HepG2 (cell line): ENCODE results near the gene BBS12. TPM values are rescaled to one million over a fixed set of nuclear protein-coding genes. Genes with fewer than 3 reads are reported as not detected.
A peak's percentile ranks its signal among the peaks of the same experiment; 100 is the strongest.

ENCODE experiments used
- GMEB1 ChIP-seq: sonication (generic); formaldehyde crosslinking; IDR thresholded peaks from 2 replicates; pipeline ENCODE4 v1.5.1; 2020; ENCODE audit warnings: missing genetic modification reagents, mild to moderate bottlenecking, borderline replicate concordance
- ZBTB46 ChIP-seq: sonication (generic); formaldehyde crosslinking; IDR thresholded peaks from 2 replicates; pipeline ENCODE4 v1.4.0; 2020; ENCODE audit warnings: mild to moderate bottlenecking, missing genetic modification reagents, borderline replicate concordance
- ZNF672 ChIP-seq: sonication (generic); formaldehyde crosslinking; IDR thresholded peaks from 2 replicates; pipeline ENCODE4 v1.8.1; 2022; ENCODE audit warnings: missing genetic modification reagents
- ZNF678 ChIP-seq: sonication (generic); formaldehyde crosslinking; IDR thresholded peaks from 2 replicates; pipeline ENCODE4 v1.4.0; 2020; ENCODE audit warnings: mild to moderate bottlenecking, missing genetic modification reagents
- ZNF724P ChIP-seq: sonication (generic); formaldehyde crosslinking; IDR thresholded peaks from 2 replicates; pipeline ENCODE4 v1.8.0; 2022; ENCODE audit warnings: missing genetic modification reagents, borderline replicate concordance
- ZNF75D ChIP-seq: sonication (generic); formaldehyde crosslinking; IDR thresholded peaks from 2 replicates; pipeline ENCODE4 v1.8.1; 2023; ENCODE audit warnings: missing genetic modification reagents, mild to moderate bottlenecking, borderline replicate concordance
- polyA plus RNA-seq, 8 experiments: library from polyadenylated mRNA; depleted of rRNA in 3 of 8; stranded (reverse) in 7 of 8; unstranded in 1 of 8; fragments of >200 nt; fragmentation: Illumina TruSeq in 4 of 8; extraction: Trizol in 4 of 8; gene quantifications; 2 replicates each; pipeline versions ENCODE4 v1.2.1 to v1.2.3, GENCODE V29; 2011 to 2016; ENCODE audit warnings: low read depth in 4 of 8, missing spikeins in 1 of 8, mixed read lengths in 1 of 8; ENCODE audit not compliant: insufficient read depth in 1 of 8
- total RNA-seq, 5 experiments: library from RNA; depleted of rRNA; stranded (reverse); fragments of >200 nt; fragmentation: Illumina TruSeq; extraction: Trizol; gene quantifications; 2 replicates each; pipeline ENCODE4 v1.2.3, GENCODE V29; 2016; ENCODE audit warnings: low read depth in 1 of 5
- TF ChIP-seq, protein P1 (sequence below), 2 experiments: sonication (generic) in 1 of 2; formaldehyde crosslinking in 1 of 2; IDR thresholded peaks; 2 replicates each; pipeline versions ENCODE4 v1.6.1 to v1.9.0; 2014 to 2022; ENCODE audit warnings: antibody characterized with exemption in 1 of 2, borderline replicate concordance in 1 of 2, inconsistent platforms in 1 of 2, low read depth in 1 of 2, missing genetic modification reagents in 1 of 2
- TF ChIP-seq, protein P2 (sequence below): sonication (generic); formaldehyde crosslinking; IDR thresholded peaks from 2 replicates; pipeline ENCODE4 v1.8.0; 2022; ENCODE audit warnings: missing genetic modification reagents, low read depth, mild to moderate bottlenecking, borderline replicate concordance
- TF ChIP-seq, protein P3 (sequence below): conservative IDR thresholded peaks from 2 replicates; pipeline ENCODE4 v1.6.1; 2018; ENCODE audit warnings: missing genetic modification reagents
- TF ChIP-seq, protein P4 (sequence below): sonication (generic); formaldehyde crosslinking; IDR thresholded peaks from 2 replicates; pipeline ENCODE4 v1.4.0; 2020; ENCODE audit warnings: mild to moderate bottlenecking, missing genetic modification reagents

BBS12 gene
- total and polyA plus RNA-seq, 2 of the 13 experiments (the other 11 are each of a cell fraction or from before 2014, with no cell fraction given): 0.32 to 1.7 TPM

- TF ChIP-seq, protein P1, sequence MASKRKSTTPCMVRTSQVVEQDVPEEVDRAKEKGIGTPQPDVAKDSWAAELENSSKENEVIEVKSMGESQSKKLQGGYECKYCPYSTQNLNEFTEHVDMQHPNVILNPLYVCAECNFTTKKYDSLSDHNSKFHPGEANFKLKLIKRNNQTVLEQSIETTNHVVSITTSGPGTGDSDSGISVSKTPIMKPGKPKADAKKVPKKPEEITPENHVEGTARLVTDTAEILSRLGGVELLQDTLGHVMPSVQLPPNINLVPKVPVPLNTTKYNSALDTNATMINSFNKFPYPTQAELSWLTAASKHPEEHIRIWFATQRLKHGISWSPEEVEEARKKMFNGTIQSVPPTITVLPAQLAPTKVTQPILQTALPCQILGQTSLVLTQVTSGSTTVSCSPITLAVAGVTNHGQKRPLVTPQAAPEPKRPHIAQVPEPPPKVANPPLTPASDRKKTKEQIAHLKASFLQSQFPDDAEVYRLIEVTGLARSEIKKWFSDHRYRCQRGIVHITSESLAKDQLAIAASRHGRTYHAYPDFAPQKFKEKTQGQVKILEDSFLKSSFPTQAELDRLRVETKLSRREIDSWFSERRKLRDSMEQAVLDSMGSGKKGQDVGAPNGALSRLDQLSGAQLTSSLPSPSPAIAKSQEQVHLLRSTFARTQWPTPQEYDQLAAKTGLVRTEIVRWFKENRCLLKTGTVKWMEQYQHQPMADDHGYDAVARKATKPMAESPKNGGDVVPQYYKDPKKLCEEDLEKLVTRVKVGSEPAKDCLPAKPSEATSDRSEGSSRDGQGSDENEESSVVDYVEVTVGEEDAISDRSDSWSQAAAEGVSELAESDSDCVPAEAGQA (IDR thresholded peaks at IDR 0.05; ENCODE audit: low read depth): no peak
- TF ChIP-seq, protein P1 (CRISPR knock-in tag; IDR thresholded peaks at IDR 0.05; ENCODE audit: borderline replicate concordance): no peak
- TF ChIP-seq ZBTB46 (CRISPR knock-in tag) (no peak), ZNF75D (CRISPR knock-in tag) (no peak), ZNF672 (CRISPR knock-in tag) (no peak), GMEB1 (CRISPR knock-in tag) (peak; percentile 58; the same call in 1 of the 2 replicates), ZNF724P (CRISPR knock-in tag) (no peak), ZNF678 (no peak)
- TF ChIP-seq, protein P2, sequence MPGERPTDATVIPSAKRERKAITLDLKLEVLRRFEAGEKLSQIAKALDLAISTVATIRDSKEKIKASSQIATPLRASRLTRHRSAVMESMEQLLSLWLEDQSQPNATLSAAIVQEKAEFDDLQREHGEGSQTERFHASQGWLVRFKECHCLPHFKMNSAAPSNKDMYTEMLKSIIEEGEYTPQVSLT (CRISPR knock-in tag): no peak
- TF ChIP-seq, protein P3, sequence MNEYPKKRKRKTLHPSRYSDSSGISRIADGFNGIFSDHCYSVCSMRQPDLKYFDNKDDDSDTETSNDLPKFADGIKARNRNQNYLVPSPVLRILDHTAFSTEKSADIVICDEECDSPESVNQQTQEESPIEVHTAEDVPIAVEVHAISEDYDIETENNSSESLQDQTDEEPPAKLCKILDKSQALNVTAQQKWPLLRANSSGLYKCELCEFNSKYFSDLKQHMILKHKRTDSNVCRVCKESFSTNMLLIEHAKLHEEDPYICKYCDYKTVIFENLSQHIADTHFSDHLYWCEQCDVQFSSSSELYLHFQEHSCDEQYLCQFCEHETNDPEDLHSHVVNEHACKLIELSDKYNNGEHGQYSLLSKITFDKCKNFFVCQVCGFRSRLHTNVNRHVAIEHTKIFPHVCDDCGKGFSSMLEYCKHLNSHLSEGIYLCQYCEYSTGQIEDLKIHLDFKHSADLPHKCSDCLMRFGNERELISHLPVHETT: no peak
- TF ChIP-seq, protein P4, sequence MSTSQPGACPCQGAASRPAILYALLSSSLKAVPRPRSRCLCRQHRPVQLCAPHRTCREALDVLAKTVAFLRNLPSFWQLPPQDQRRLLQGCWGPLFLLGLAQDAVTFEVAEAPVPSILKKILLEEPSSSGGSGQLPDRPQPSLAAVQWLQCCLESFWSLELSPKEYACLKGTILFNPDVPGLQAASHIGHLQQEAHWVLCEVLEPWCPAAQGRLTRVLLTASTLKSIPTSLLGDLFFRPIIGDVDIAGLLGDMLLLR (CRISPR knock-in tag): no peak
Observed at GRCh38 chr4:122732329-122733026, at the start of gene BBS12 (continued).
